Muscle of back (tissue), 11 donors: ENCODE data around the gene BCAM. TPM values are rescaled to one million over a fixed set of nuclear protein-coding genes. Genes with fewer than 3 reads are reported as not detected.

Source experiments
- DNase-seq, 3 donors: peaks; one replicate each; pipeline versions ENCODE4 v3.0.0 to v3.0.0-alpha.2; 2013
- polyA plus RNA-seq, 10 donors: library from polyadenylated mRNA; unstranded; fragments of 120-200 nt; gene quantifications; one replicate each; pipeline ENCODE4 v1.2.1, GENCODE V29; 2013; ENCODE audit not compliant: insufficient read length in 10 of 10

Gene BCAM
- polyA plus RNA-seq, 10 donors, result 115 to 207 (median 169) TPM

GRCh38 chr19:44788971-44789370, 19.9 kb upstream of the BCAM start:
- no peak for DNase-seq

GRCh38 chr19:44789943-44790483, 18.9 kb upstream of the BCAM start:
- DNase-seq, result no peak

- DNase-seq, result no peak
Observed at GRCh38 chr19:44792281-44792680, 16.6 kb upstream of the BCAM start.

GRCh38 chr19:44794610-44795009, 14.3 kb upstream of the BCAM start:
- DNase-seq, result no peak

- no peak for DNase-seq
Observed at GRCh38 chr19:44795398-44795987, 13.4 kb upstream of the BCAM start.

GRCh38 chr19:44796701-44797115, 12.2 kb upstream of the BCAM start:
- peak in 2 of 3 donors; percentile 24 to 55 for DNase-seq

- no peak for DNase-seq
Observed at GRCh38 chr19:44799627-44800346, 9.1 kb upstream of the BCAM start.

GRCh38 chr19:44800461-44800860, 8.4 kb upstream of the BCAM start:
- DNase-seq, result peak; percentile 50 to 87 (median 77)

- DNase-seq, result no peak
Observed at GRCh38 chr19:44803442-44804428, 5.2 kb upstream of the BCAM start.

GRCh38 chr19:44806291-44806690, 2.6 kb upstream of the BCAM start:
- DNase-seq, result no peak

GRCh38 chr19:44807162-44807561, 1.7 kb upstream of the BCAM start:
- no peak for DNase-seq

- DNase-seq, result peak in 2 of 3 donors; percentile 39 to 67
Observed at GRCh38 chr19:44807652-44808462, 1.0 kb upstream of the BCAM start.

- peak in 1 of 3 donors; percentile 35 for DNase-seq
Observed at GRCh38 chr19:44809577-44810233, 802 bp downstream of the BCAM start.

GRCh38 chr19:44810234-44811121, 1.6 kb downstream of the BCAM start:
- DNase-seq, result no peak

GRCh38 chr19:44811122-44811419, 2.2 kb downstream of the BCAM start:
- DNase-seq, result no peak

GRCh38 chr19:44812142-44812718, 3.3 kb downstream of the BCAM start:
- DNase-seq, result no peak

- DNase-seq, result no peak
Observed at GRCh38 chr19:44813070-44813840, 4.4 kb downstream of the BCAM start.

- DNase-seq, result no peak
Observed at GRCh38 chr19:44813841-44814470, 5.1 kb downstream of the BCAM start.
